Neural crest cell (in vitro differentiated cells): ENCODE measurements around the gene ITPRIPL1. TPM values are rescaled to one million over a fixed set of nuclear protein-coding genes. Genes with fewer than 3 reads are reported as not detected.
A peak's percentile ranks its signal among the peaks of the same experiment; 100 is the strongest.

Source experiments
- DNase-seq: peaks from one replicate; pipeline ENCODE4 v3.0.0; 2021; ENCODE audit warnings: low read depth, mixed read lengths, low spot score
- H3K27ac Mint-ChIP-seq: one replicate; pipeline ENCODE4 v1.8.0; 2021; ENCODE audit warnings: mild to moderate bottlenecking, mixed read lengths; ENCODE audit not compliant: unreplicated experiment
- H3K27me3 Mint-ChIP-seq: 2 replicates; pipeline ENCODE4 v1.8.0; 2021; ENCODE audit warnings: low read depth, mild to moderate bottlenecking, mixed read lengths
- H3K36me3 Mint-ChIP-seq: 2 replicates; pipeline ENCODE4 v1.8.0; 2021; ENCODE audit warnings: low read depth, mild to moderate bottlenecking, mixed read lengths
- H3K4me1 Mint-ChIP-seq: 2 replicates; pipeline ENCODE4 v1.8.0; 2021; ENCODE audit warnings: mixed read lengths
- H3K4me3 Mint-ChIP-seq: one replicate; pipeline ENCODE4 v1.8.0; 2021; ENCODE audit warnings: mild to moderate bottlenecking, mixed read lengths
- H3K9me3 Mint-ChIP-seq: 2 replicates; pipeline ENCODE4 v1.8.0; 2021; ENCODE audit warnings: mixed read lengths
- total RNA-seq: library from RNA; stranded (reverse); gene quantifications from 2 replicates; pipeline ENCODE4 v1.2.1, GENCODE V29; 2021
- TF ChIP-seq, protein P1 (sequence below): fragments of 200-600 bp; sonication (generic); conservative IDR thresholded peaks from 2 replicates; pipeline ENCODE4 v1.5.0; 2021; ENCODE audit warnings: antibody characterized with exemption, mild to moderate bottlenecking

Gene ITPRIPL1
- total RNA-seq, 1 donor from 2014 or later: 24.2 TPM

DNA sequence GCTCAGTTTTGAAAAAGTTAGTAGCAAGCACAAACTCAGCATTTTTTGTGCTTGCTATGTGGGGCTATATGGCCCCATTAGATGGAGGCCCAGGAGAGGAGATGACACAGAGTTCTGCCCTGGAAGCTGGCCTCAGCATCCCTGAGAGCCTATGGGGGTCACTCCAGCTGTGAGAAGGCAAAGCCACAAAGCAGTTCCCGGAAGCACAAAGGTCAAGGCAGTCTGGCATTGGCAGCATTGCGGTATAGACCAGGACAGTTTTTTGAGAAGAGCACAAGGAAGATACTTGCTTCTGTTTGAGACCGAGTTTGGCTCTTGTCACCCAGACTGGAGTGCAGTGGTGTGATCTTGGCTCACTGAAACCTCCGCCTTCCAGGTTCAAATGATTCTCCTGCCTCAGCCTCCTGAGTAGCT lies 7.5 kb upstream of the ITPRIPL1 start:
- peaks cover 23% of the 10 kb centered on the region for H3K27me3 Mint-ChIP-seq

DNA sequence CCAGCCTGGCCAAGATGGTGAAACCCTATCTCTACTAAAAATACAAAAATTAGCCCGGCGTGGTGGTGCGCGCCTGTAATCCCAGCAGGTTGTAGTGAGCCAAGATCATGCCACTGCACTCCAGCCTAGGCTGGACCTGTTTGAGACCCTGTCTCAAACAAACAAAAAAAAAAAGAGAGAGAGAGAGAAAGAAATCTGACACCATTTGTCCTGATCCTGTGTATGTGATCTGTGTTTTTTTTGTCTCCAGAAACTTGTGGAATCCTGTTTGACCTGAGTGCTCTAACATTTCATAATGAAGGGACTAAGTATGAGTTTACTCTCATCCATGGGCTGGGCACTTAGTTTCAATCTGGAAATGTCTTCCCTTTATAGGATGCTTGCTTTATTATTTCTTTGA lies 6.4 kb upstream of the ITPRIPL1 start:
- peaks cover 6% of the 10 kb centered on the region for H3K36me3 Mint-ChIP-seq
- H3K4me3 Mint-ChIP-seq: peak overlapping the region; percentile 3
- no peaks in the 10 kb centered on the region for H3K9me3 Mint-ChIP-seq
- peaks cover 32% of the 10 kb centered on the region for H3K27me3 Mint-ChIP-seq
- no peak overlapping the region for H3K27ac Mint-ChIP-seq
- no peak for DNase-seq
- TF ChIP-seq, protein P1, sequence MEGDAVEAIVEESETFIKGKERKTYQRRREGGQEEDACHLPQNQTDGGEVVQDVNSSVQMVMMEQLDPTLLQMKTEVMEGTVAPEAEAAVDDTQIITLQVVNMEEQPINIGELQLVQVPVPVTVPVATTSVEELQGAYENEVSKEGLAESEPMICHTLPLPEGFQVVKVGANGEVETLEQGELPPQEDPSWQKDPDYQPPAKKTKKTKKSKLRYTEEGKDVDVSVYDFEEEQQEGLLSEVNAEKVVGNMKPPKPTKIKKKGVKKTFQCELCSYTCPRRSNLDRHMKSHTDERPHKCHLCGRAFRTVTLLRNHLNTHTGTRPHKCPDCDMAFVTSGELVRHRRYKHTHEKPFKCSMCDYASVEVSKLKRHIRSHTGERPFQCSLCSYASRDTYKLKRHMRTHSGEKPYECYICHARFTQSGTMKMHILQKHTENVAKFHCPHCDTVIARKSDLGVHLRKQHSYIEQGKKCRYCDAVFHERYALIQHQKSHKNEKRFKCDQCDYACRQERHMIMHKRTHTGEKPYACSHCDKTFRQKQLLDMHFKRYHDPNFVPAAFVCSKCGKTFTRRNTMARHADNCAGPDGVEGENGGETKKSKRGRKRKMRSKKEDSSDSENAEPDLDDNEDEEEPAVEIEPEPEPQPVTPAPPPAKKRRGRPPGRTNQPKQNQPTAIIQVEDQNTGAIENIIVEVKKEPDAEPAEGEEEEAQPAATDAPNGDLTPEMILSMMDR: no peak
- H3K4me1 Mint-ChIP-seq: peaks cover 46% of the 10 kb centered on the region

More for the DNA sequence above, 7.5 kb upstream of the ITPRIPL1 start:
- H3K27ac Mint-ChIP-seq: no peak overlapping the region
- peaks cover 6% of the 10 kb centered on the region for H3K36me3 Mint-ChIP-seq
- no peak for DNase-seq
- TF ChIP-seq, protein P1: no peak
- peaks cover 46% of the 10 kb centered on the region for H3K4me1 Mint-ChIP-seq
- no peaks in the 10 kb centered on the region for H3K9me3 Mint-ChIP-seq
- no peak overlapping the region for H3K4me3 Mint-ChIP-seq

DNA sequence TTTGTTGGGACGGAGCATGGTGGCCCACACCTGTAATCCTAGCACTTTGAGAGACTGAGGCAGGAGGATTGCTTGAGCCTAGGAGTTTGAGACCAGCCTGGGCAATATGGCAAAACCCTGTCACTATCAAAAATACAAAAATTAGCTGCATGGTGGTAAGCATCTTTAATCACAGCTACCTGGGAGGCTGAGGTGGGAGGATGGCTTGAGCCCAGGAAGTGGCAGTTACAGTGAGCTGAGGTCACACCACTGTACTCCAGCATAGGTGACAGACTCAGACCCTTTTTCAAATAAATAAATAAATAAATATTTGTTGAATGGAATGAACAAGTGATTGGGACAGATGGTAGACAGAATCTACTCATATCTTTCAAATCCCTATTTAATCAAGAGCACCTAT lies 5.7 kb upstream of the ITPRIPL1 start:
- TF ChIP-seq, protein P1: no peak

DNA sequence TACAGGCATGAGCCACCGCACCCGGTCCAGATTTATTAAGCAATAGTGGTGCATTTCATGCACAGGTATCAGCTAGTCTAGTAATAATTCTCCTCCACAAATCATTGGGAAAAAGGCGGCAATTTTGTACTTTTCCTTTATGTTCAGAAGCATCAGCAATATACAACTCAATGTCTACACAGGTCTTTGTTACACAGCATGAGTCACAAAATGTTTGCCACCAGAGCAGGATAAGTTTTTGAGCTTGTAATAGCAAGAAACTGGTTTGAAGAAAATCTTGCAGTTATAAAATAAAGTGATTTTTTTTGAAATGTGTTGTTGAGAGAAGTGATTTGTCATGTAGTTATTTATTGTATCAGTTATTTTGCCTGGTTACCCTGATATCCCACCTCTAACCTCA lies 4.8 kb upstream of the ITPRIPL1 start:
- Mint-ChIP-seq H3K27me3 (peaks cover 44% of the 10 kb centered on the region), H3K4me1 (peaks cover 48% of the 10 kb centered on the region), H3K9me3 (no peaks in the 10 kb centered on the region), H3K36me3 (peaks cover 3% of the 10 kb centered on the region), H3K27ac (no peak overlapping the region), H3K4me3 (peak overlapping the region; percentile 87)
- TF ChIP-seq, protein P1: no peak
- DNase-seq: no peak

More for the DNA sequence above, 5.7 kb upstream of the ITPRIPL1 start:
- H3K36me3 Mint-ChIP-seq: peaks cover 6% of the 10 kb centered on the region
- H3K9me3 Mint-ChIP-seq: no peaks in the 10 kb centered on the region
- no peak overlapping the region for H3K27ac Mint-ChIP-seq
- H3K4me1 Mint-ChIP-seq: peaks cover 46% of the 10 kb centered on the region
- H3K4me3 Mint-ChIP-seq: peak overlapping the region; percentile 3
- peaks cover 38% of the 10 kb centered on the region for H3K27me3 Mint-ChIP-seq
- DNase-seq: no peak

DNA sequence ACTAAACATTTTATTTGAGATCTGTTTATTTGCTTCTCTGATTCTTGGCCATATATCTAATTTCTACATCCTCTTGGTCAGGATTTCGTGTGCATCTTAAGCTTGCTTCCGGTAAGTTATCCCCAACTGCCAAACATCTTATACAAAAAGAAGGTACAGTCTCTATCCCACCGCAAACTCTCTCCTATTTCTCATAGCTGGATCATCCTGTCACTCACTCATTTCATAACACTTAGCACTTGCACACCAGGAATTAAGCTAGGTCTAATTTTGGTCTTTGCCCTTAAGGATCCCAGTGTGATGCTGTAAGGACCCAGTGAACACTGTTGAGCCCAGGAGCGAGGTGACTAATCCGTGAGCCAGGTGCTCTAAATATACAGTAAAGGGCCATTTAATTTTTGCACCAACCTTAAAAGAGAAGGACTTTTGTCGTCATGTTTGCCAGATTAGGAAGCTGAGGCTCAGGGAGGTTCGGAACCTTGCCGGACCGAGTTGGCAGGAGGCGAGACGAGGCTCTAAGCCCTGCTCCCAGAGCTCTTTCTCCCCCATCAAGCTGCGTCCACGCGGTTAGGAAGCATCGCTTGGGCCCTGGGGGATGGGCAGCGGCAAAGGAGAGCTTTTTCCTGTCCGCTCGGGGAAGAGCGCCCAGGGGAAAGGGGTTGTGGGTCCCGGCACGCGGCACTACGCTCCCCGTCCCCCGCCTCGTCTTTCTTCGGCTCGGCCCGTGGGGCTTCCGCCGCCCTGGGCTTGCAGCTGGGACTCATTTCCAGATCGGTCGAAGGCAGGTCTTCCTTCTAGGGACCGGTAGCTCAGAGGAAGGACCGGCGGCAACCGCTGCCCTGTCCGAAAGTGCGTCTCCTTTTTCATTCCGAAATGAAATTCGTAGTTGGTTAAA lies 4.1 kb upstream of the ITPRIPL1 start:
- Mint-ChIP-seq H3K4me3 (peak overlapping the region; percentile 87), H3K27ac (peak overlapping the region; percentile 57), H3K4me1 (peaks cover 48% of the 10 kb centered on the region), H3K27me3 (peaks cover 48% of the 10 kb centered on the region), H3K36me3 (peaks cover 3% of the 10 kb centered on the region), H3K9me3 (no peaks in the 10 kb centered on the region)
- TF ChIP-seq, protein P1: no peak
- peak; percentile 41 for DNase-seq
